Left forelimb (tissue), 1 donor: Measurements from ENCODE around the gene COL4A2.
A peak's percentile ranks its signal among the peaks of the same experiment; 100 is the strongest.

Experiments used
- DNase-seq: peaks from one replicate; pipeline ENCODE4 v3.0.0-alpha.2; 2018; ENCODE audit warnings: low spot score

The COL4A2 gene

GRCh38 chr13:110438776-110439175, 131.7 kb downstream of the COL4A2 start:
- no peak for DNase-seq

- peak; percentile 42 for DNase-seq
These were observed 134.1 kb downstream of the COL4A2 start for GRCh38 chr13:110440946-110441731.

- DNase-seq: no peak
These were observed 136.0 kb downstream of the COL4A2 start for GRCh38 chr13:110442930-110443621.

- no peak for DNase-seq
These were observed 136.6 kb downstream of the COL4A2 start for GRCh38 chr13:110443622-110444225.

- DNase-seq: no peak
These were observed 137.2 kb downstream of the COL4A2 start for GRCh38 chr13:110444226-110444653.

- no peak for DNase-seq
These were observed 138.1 kb downstream of the COL4A2 start for GRCh38 chr13:110445183-110445582.

GRCh38 chr13:110445722-110446574, 138.9 kb downstream of the COL4A2 start:
- DNase-seq: no peak

- DNase-seq: no peak
These were observed 139.4 kb downstream of the COL4A2 start for GRCh38 chr13:110446575-110446890.

GRCh38 chr13:110447058-110447511, 140.0 kb downstream of the COL4A2 start:
- peak; percentile 57 for DNase-seq

GRCh38 chr13:110447801-110448200, 140.7 kb downstream of the COL4A2 start:
- no peak for DNase-seq

- no peak for DNase-seq
These were observed 141.1 kb downstream of the COL4A2 start for GRCh38 chr13:110448230-110448629.

- no peak for DNase-seq
These were observed 141.6 kb downstream of the COL4A2 start for GRCh38 chr13:110448677-110449076.

GRCh38 chr13:110449219-110450015, 142.3 kb downstream of the COL4A2 start:
- peak; percentile 20 for DNase-seq

GRCh38 chr13:110450016-110450900, 143.2 kb downstream of the COL4A2 start:
- DNase-seq: peak; percentile 37

GRCh38 chr13:110450941-110451730, 144.1 kb downstream of the COL4A2 start:
- DNase-seq: peak; percentile 47

- peak; percentile 1 for DNase-seq
These were observed 146.0 kb downstream of the COL4A2 start for GRCh38 chr13:110453091-110453490.

- DNase-seq: no peak
These were observed 146.7 kb downstream of the COL4A2 start for GRCh38 chr13:110453797-110454196.

- no peak for DNase-seq
These were observed 147.3 kb downstream of the COL4A2 start for GRCh38 chr13:110454227-110454859.

- DNase-seq: no peak
These were observed 147.9 kb downstream of the COL4A2 start for GRCh38 chr13:110454956-110455355.
